Transverse colon (tissue), 4 donors: ENCODE data around the gene PHF21A. TPM values are rescaled to one million over a fixed set of nuclear protein-coding genes. Genes with fewer than 3 reads are reported as not detected.
A peak's percentile ranks its signal among the peaks of the same experiment; 100 is the strongest.

Source experiments
- DNase-seq: peaks from one replicate; pipeline ENCODE4 v3.0.0-alpha.2; 2019
- H3K27ac ChIP-seq, 4 donors: fragments of 200-600 bp; sonication (generic); 2 replicates each; pipeline ENCODE4 v1.5.1; 2016 to 2018; ENCODE audit warnings: inconsistent platforms in 4 of 4
- H3K27me3 ChIP-seq: fragments of 200-600 bp; sonication (generic); 2 replicates; pipeline ENCODE4 v1.5.1; 2017; ENCODE audit warnings: inconsistent platforms
- H3K36me3 ChIP-seq, 4 donors: fragments of 200-600 bp; sonication (generic); 2 replicates each; pipeline ENCODE4 v1.5.1; 2017 to 2019; ENCODE audit warnings: inconsistent platforms in 4 of 4
- H3K4me1 ChIP-seq, 4 donors: fragments of 200-600 bp; sonication (generic); 2 replicates each; pipeline ENCODE4 v1.5.1; 2017 to 2020; ENCODE audit warnings: inconsistent platforms in 4 of 4
- H3K4me3 ChIP-seq, 4 donors: fragments of 200-600 bp; sonication (generic); 1 replicate in 1 of 4; 2 replicates in 3 of 4; pipeline versions ENCODE4 v1.5.1 to v1.6.1; 2017 to 2019; ENCODE audit warnings: inconsistent platforms in 4 of 4
- H3K9me3 ChIP-seq, 2 donors: fragments of 200-600 bp; sonication (generic); 2 replicates each; pipeline ENCODE4 v1.5.1; 2017 to 2019; ENCODE audit warnings: inconsistent platforms in 2 of 2
- EP300 ChIP-seq: sonication (generic); formaldehyde crosslinking; IDR thresholded peaks from one replicate; pipeline ENCODE4 v1.6.1; 2017; ENCODE audit warnings: antibody characterized with exemption, low read depth
- POLR2A ChIP-seq: fragments of 450-650 bp; IDR thresholded peaks from one replicate; pipeline ENCODE4 v1.6.1; 2016; ENCODE audit warnings: antibody characterized with exemption, mild to moderate bottlenecking, moderate library complexity
- POLR2AphosphoS5 ChIP-seq, 3 donors: sonication (generic); formaldehyde crosslinking; IDR thresholded peaks; one replicate each; pipeline ENCODE4 v1.6.1; 2016; ENCODE audit warnings: antibody characterized with exemption in 3 of 3
- WGBS, 2 donors: methylation state at CpG; one replicate each; pipeline ENCODE4 v1.1.5; 2018; ENCODE audit warnings: low coverage in 1 of 2; 5-methylcytosine and 5-hydroxymethylcytosine counted together
- in situ Hi-C, 4 donors: fragments of 200-750 bp; cut with MboI; loops; one replicate each; pipeline versions ENCODE4 v1.15.0 to v1.15.1; 2017; ENCODE audit warnings: low sequenced_read_pairs in 3 of 4, low pct_ligation_motif_present in 1 of 4, low pct_unique_long_range_greater_than_20kb in 1 of 4
- intact Hi-C: fragments of 100-400 bp; cut with DNase I; formaldehyde crosslinking; loops from one replicate; pipeline ENCODE4 v1.15.1; 2023; ENCODE audit warnings: low total_unique reads
- total RNA-seq, 4 donors: library from RNA; depleted of rRNA; stranded (reverse); fragments of >200 nt; gene quantifications; one replicate each; pipeline ENCODE4 v1.1.0, GENCODE V29; 2016
- TF ChIP-seq, protein P1 (sequence below), 5 experiments: fragments of 200-600 bp in 3 of 5; fragments of 450-650 bp in 2 of 5; sonication (generic) in 3 of 5; IDR thresholded peaks; 1 replicate in 2 of 5; 2 replicates in 3 of 5; pipeline ENCODE4 v1.5.1; 2016 to 2017; ENCODE audit warnings: antibody characterized with exemption in 5 of 5, inconsistent platforms in 3 of 5, mild to moderate bottlenecking in 2 of 5, moderate library complexity in 1 of 5

PHF21A gene
- total RNA-seq, 4 donors from 2014 or later: 18.6 to 57.2 (median 40.2) TPM

- intact Hi-C loops (no loop called here), in situ Hi-C loops (no loop called here)
- no peak overlapping the region for H3K27ac ChIP-seq
- no peaks in the 10 kb centered on the region for H3K9me3 ChIP-seq
- H3K4me3 ChIP-seq: no peak overlapping the region
- DNase-seq: no peak
- H3K27me3 ChIP-seq: no peaks in the 10 kb centered on the region
- WGBS, 2 donors: 73 to 76% methylated on average over 3 of the region's 3 CpGs
- no peaks in the 10 kb centered on the region for H3K36me3 ChIP-seq
- TF ChIP-seq POLR2A: no peak
- no peak for TF ChIP-seq EP300
- no peak for TF ChIP-seq POLR2AphosphoS5 (IDR thresholded peaks at IDR 0.05)
- TF ChIP-seq, protein P1, sequence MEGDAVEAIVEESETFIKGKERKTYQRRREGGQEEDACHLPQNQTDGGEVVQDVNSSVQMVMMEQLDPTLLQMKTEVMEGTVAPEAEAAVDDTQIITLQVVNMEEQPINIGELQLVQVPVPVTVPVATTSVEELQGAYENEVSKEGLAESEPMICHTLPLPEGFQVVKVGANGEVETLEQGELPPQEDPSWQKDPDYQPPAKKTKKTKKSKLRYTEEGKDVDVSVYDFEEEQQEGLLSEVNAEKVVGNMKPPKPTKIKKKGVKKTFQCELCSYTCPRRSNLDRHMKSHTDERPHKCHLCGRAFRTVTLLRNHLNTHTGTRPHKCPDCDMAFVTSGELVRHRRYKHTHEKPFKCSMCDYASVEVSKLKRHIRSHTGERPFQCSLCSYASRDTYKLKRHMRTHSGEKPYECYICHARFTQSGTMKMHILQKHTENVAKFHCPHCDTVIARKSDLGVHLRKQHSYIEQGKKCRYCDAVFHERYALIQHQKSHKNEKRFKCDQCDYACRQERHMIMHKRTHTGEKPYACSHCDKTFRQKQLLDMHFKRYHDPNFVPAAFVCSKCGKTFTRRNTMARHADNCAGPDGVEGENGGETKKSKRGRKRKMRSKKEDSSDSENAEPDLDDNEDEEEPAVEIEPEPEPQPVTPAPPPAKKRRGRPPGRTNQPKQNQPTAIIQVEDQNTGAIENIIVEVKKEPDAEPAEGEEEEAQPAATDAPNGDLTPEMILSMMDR (IDR thresholded peaks at IDR 0.05): no peak
- H3K4me1 ChIP-seq: peaks cover 0 to 12% (median 5%) of the 10 kb centered on the region in 4 donors
Measured at GRCh38 chr11:46001448-46001914, 119.8 kb downstream of the PHF21A start.

DNA sequence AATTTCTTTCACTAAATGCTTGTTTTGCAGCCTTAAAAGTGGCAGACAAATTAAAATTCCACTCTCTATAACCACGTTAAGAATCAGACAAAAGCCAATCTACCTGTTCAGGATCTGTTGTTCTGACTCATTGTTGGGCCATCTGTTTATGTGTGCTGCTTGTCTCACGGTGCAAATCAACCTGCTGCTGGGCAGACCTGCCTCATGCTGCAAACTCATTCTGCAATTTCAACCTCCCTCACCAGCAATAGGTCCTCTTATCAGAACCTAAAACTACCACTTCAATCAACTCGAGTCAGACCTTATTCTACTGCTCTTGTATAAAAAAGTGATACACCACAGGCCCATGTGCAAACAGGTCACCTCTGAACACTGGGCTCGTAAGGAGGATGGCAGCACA, 123.7 kb downstream of the PHF21A start:
- Histone ChIP-seq H3K4me3 (no peak overlapping the region), H3K27ac (no peak overlapping the region), H3K4me1 (peaks cover 0 to 17% (median 10%) of the 10 kb centered on the region in 4 donors), H3K9me3 (no peaks in the 10 kb centered on the region), H3K36me3 (no peaks in the 10 kb centered on the region), H3K27me3 (no peaks in the 10 kb centered on the region)
- intact Hi-C loops (no loop called here), in situ Hi-C loops (no loop called here)
- no peak for DNase-seq
- no peak for TF ChIP-seq EP300
- no peak for TF ChIP-seq POLR2AphosphoS5 (IDR thresholded peaks at IDR 0.05)
- TF ChIP-seq POLR2A: no peak
- TF ChIP-seq, protein P1 (IDR thresholded peaks at IDR 0.05): no peak
- WGBS, 2 donors: 62 to 68% methylated on average over 2 to 4 of the region's 4 CpGs

GRCh38 chr11:45995342-45995734, 125.9 kb downstream of the PHF21A start:
- Histone ChIP-seq H3K4me1 (peaks cover 0 to 14% (median 7%) of the 10 kb centered on the region in 4 donors), H3K9me3 (no peaks in the 10 kb centered on the region), H3K4me3 (no peak overlapping the region), H3K27ac (no peak overlapping the region), H3K36me3 (no peaks in the 10 kb centered on the region), H3K27me3 (no peaks in the 10 kb centered on the region)
- TF ChIP-seq, protein P1 (IDR thresholded peaks at IDR 0.05): no peak
- TF ChIP-seq POLR2AphosphoS5 (IDR thresholded peaks at IDR 0.05) (no peak), EP300 (no peak), POLR2A (no peak)
- in situ Hi-C loops (no loop called here), intact Hi-C loops (no loop called here)
- 54 to 67% methylated on average over 1 of the region's 1 CpG for WGBS, 2 donors
- DNase-seq: no peak

GRCh38 chr11:45994371-45995341, 126.6 kb downstream of the PHF21A start:
- in situ Hi-C loops (no loop called here), intact Hi-C loops (no loop called here)
- Histone ChIP-seq H3K9me3 (no peaks in the 10 kb centered on the region), H3K27me3 (no peaks in the 10 kb centered on the region), H3K4me3 (no peak overlapping the region), H3K4me1 (peaks cover 0 to 14% (median 7%) of the 10 kb centered on the region in 4 donors), H3K36me3 (no peaks in the 10 kb centered on the region), H3K27ac (peak overlapping the region in 3 of 4 donors; percentile 56 to 67 (median 64))
- no peak for TF ChIP-seq EP300
- TF ChIP-seq POLR2AphosphoS5 (IDR thresholded peaks at IDR 0.05): peak in 2 of 3 donors; percentile 33 to 57
- DNase-seq: no peak
- 76 to 90% methylated on average over 7 to 10 of the region's 10 CpGs for WGBS, 2 donors
